HG03342 (cell line): Measurements from ENCODE around the gene EIF4H.
"Not testable (repeated sequence)": the region's sequence is repeated elsewhere in the genome, so short reads cannot be mapped to it uniquely, and the experiment has no call there.

Experiments used
- ATAC-seq: cut with Tn5 transposase; IDR thresholded peaks from one replicate; pipeline ENCODE4 v1.9.1; 2021; ENCODE audit warnings: mild to moderate bottlenecking, moderate library complexity; ENCODE audit not compliant: unreplicated experiment

The EIF4H gene

GRCh38 chr7:74223711-74224510 lies 49.8 kb downstream of the EIF4H start:
- ATAC-seq = no peak

GRCh38 chr7:74224511-74224832 lies 50.3 kb downstream of the EIF4H start:
- no peak for ATAC-seq

- ATAC-seq = not testable (repeated sequence)
These were observed 50.8 kb downstream of the EIF4H start for GRCh38 chr7:74224907-74225306.

GRCh38 chr7:74225400-74225799 lies 51.2 kb downstream of the EIF4H start:
- ATAC-seq = no peak

- no peak for ATAC-seq
These were observed 52.5 kb downstream of the EIF4H start for GRCh38 chr7:74226633-74227032.

GRCh38 chr7:74228951-74229900 lies 55.1 kb downstream of the EIF4H start:
- ATAC-seq = no peak

- ATAC-seq = peak; percentile 66
These were observed 56.5 kb downstream of the EIF4H start for GRCh38 chr7:74230446-74231231.

- peak; percentile 62 for ATAC-seq
These were observed 57.1 kb downstream of the EIF4H start for GRCh38 chr7:74231232-74231590.

- no peak for ATAC-seq
These were observed 59.6 kb downstream of the EIF4H start for GRCh38 chr7:74233655-74234285.

GRCh38 chr7:74235518-74236268 lies 61.5 kb downstream of the EIF4H start:
- ATAC-seq = no peak

GRCh38 chr7:74236284-74236683 lies 62.1 kb downstream of the EIF4H start:
- ATAC-seq = no peak

GRCh38 chr7:74240482-74240881 lies 66.3 kb downstream of the EIF4H start:
- no peak for ATAC-seq

GRCh38 chr7:74242122-74242443 lies 67.9 kb downstream of the EIF4H start:
- ATAC-seq = no peak

GRCh38 chr7:74246497-74246896 lies 72.3 kb downstream of the EIF4H start:
- ATAC-seq = no peak
